Embryonic facial prominence (tissue), 1 donor: ENCODE results near the gene HERPUD1.

ENCODE experiments used
- DNase-seq: peaks from one replicate; pipeline ENCODE4 v3.0.0-alpha.2; 2016; ENCODE audit errors: extremely low spot score

The HERPUD1 gene

GRCh38 chr16:56910654-56911539 is 21.0 kb upstream of the HERPUD1 start:
- DNase-seq: no peak

DNA sequence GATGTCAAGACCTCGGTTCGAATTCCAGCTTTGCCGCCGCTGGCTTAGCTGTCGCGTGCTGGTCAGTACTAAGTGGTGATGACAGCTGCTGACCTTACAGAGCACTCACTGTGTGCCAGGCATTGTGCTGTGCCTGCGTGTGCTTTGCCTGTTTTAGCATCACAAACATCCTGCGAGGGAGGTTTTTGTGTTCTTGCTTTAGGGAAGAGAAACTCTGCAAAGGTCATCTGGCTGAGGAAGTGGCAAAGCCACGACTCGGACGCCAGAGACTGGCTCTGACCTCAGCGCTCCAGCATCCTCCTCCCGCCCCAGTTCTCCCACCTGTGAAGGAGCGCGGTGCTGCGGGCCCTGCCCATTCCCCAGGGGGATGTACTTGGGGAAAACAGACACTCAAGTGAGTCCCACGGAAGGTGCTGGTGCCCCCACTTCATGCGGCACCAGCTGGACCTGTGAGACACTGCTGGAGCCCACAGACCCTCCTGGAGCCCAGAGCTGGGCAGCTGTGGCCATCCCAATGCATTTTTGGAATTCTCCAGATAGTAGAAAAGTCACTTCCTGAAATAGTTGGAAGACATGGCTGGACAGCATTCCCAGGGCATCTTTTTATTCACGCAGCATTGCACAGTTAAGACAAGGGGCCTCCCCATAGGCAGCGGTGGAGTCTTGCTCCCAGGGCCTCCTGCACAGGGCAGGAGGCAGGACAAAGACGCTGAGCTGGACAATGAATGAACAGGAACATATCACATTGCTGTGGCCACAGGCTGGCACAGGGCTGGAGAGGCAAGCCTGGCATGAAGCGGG is 20.0 kb upstream of the HERPUD1 start:
- DNase-seq: no peak

GRCh38 chr16:56912746-56913708 is 18.9 kb upstream of the HERPUD1 start:
- no peak for DNase-seq

DNA sequence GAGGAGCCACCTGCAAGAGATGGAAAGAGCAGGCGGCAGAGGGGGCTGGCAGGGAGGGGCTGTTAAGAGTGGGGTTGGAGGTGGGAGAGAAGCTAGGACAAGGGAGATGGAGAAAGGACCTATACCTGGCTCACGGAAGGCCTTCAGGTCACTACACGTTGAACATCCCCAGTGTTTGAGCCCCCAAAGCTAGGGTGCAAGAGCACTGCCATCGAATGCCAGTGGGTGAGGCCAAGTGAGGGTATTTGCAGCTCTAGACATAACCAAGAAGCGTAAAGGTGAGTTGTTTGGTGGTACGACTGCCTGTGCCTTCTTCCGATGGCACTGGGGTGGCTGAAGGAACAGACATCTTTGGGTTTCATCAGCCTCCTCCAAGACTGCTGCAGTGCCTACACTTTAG is 17.0 kb upstream of the HERPUD1 start:
- DNase-seq: no peak

GRCh38 chr16:56915336-56916119 is 16.4 kb upstream of the HERPUD1 start:
- DNase-seq: no peak

- DNase-seq: no peak
Measured at GRCh38 chr16:56916571-56917403, 15.2 kb upstream of the HERPUD1 start.

DNA sequence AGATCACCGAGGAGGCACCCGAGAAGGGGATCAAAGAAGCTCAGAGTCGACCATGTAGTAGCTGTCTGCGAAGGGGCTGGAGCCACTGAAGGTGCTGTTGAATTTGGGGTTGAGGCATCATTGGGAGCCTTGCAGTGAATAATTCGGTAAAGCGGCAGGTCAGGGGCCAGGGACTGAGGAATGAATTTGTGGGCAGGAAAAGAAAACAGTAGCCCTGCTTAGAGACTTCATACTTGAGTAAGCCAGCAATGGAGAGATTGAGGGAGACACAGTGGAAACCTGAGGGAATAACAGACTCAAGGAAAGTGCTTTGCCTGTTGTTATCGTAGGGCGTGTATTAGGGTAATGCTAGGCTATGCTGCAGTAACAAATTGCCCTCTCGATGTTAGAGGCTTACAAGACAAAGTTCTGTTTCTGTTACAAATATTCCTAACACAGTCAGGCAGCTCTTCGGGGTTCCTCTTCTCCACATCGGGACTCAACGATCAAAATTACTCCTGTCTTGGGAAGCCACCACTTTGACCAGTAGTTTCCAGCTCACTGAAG is 13.4 kb upstream of the HERPUD1 start:
- no peak for DNase-seq

DNA sequence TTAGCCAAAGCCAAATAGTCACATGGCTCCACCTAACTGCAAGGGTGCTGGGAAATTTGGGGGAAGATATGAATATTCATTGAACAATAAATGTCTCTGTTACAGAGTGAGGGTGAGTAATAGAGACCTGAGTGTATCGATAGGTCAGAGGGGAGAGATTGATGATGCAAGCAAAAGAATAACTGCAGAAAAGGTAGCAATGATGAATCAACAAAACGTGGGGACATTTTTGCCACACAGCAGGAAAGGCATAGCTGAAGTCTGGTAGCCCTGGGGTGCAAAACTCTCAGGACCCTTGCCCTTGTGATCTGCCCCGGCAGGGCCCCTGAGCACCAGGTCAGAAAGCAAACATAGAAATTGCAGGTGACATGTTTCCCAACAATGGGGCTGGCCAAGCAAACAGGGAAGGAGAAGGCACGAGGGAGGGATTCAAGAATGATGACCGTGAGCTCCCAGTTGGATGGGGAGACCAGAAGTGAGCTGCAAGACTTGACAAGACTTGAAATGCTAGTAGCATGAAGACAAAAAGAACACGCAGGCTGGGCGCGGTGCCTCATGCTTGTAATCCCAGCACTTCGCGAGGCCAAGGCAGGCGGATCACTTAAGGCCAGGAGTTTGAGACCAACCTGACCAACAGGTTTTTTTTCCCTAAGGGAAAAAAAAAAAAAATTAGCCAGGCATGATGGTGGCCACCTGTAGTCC is 12.7 kb upstream of the HERPUD1 start:
- no peak for DNase-seq

GRCh38 chr16:56921571-56921970 is 10.4 kb upstream of the HERPUD1 start:
- DNase-seq: no peak

- DNase-seq: no peak
Measured at GRCh38 chr16:56923481-56924091, 8.4 kb upstream of the HERPUD1 start.

DNA sequence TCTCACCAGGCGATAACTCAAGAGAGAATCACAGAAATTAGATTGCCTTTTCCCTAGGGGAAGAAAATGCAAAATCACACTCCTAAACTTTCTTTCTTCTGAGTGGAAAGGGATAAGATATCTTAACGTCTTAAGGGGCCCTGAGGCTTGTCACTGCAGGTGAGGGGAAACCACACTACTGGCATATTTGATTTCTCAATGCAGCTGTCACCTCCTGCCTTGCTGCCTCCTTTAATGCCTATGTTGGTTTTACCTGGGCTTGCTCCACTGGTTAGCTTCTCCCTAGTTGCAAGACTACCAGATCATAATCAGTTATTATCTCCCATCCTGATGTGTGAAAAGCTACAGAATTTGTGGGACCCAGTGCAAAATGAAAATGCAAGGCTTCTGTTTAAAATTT is 4.5 kb upstream of the HERPUD1 start:
- DNase-seq: no peak

- no peak for DNase-seq
Measured at GRCh38 chr16:56929639-56930038, 2.3 kb upstream of the HERPUD1 start.

GRCh38 chr16:56930486-56931270 is 1.3 kb upstream of the HERPUD1 start:
- DNase-seq: no peak

DNA sequence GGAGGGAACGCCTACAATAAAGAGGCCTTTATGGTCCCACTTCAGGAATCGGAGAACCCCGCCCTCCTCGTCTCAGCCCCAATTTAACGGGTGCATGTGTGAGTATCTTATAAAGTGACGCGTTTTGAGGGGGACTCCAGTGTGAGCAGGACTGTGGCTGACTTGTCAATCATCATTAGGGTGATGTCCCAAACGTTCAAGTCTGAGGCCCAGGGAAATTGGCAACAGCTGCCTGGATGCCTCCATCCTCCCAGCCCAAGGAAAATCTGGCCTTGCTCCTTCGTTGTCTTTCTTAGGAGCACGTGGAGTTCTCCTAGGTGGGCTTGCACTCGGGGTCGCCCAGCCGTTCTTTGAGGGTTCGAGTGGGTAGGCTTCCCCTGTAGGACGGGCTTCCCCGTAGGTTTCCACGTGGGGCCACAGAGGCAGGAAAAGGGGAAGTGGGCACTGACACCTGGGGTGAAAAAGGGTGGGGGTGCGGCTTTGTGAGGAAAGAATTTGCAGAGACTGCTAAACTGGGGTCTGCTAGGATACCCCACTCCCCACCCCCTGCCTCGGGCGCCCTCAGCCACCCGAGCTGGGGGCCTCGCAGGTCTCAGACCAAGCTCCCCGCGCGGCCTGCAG is 561 bp upstream of the HERPUD1 start:
- DNase-seq: peak; percentile 66

GRCh38 chr16:56932721-56933619 is 1.0 kb downstream of the HERPUD1 start:
- no peak for DNase-seq

GRCh38 chr16:56933828-56934598 is 2.1 kb downstream of the HERPUD1 start:
- DNase-seq: no peak
